Natural killer cell (primary cell): ENCODE data around the gene UNK. TPM values are rescaled to one million over a fixed set of nuclear protein-coding genes. Genes with fewer than 3 reads are reported as not detected.

Experiments used
- ATAC-seq, 3 donors: fragments of 150-1000 bp in 2 of 3; fragments of 200-7000 bp in 1 of 3; cut with Tn5 transposase; 1 replicate in 1 of 3; 2 replicates in 2 of 3; pipeline ENCODE4 v1.10.0; 2021; ENCODE audit warnings: mild to moderate bottlenecking in 2 of 3, moderate library complexity in 2 of 3
- DNase-seq, 2 donors: peaks; one replicate each; pipeline versions ENCODE4 v3.0.0 to v3.0.0-alpha.2; 2013 to 2021; ENCODE audit warnings: mixed read lengths in 1 of 2
- H3K27ac ChIP-seq: one replicate; pipeline ENCODE4 v1.5.1; 2013; ENCODE audit warnings: mild to moderate bottlenecking, low read length
- H3K27me3 ChIP-seq: one replicate; pipeline ENCODE4 v1.6.1; 2013; ENCODE audit warnings: low read length; ENCODE audit not compliant: control insufficient read depth, insufficient read depth
- H3K36me3 ChIP-seq: one replicate; pipeline ENCODE4 v1.6.1; 2013; ENCODE audit warnings: low read length; ENCODE audit not compliant: control insufficient read depth, insufficient read depth
- H3K4me1 ChIP-seq: one replicate; pipeline ENCODE4 v1.6.1; 2013; ENCODE audit warnings: low read length; ENCODE audit not compliant: control insufficient read depth, insufficient read depth
- H3K4me3 ChIP-seq: one replicate; pipeline ENCODE4 v1.5.1; 2013; ENCODE audit warnings: low read length
- H3K9me3 ChIP-seq: one replicate; pipeline ENCODE4 v1.6.1; 2013; ENCODE audit warnings: low read length; ENCODE audit not compliant: control insufficient read depth, insufficient read depth
- H3K27ac Mint-ChIP-seq, 2 donors: one replicate each; pipeline ENCODE4 v1.8.0; 2022; ENCODE audit warnings: mild to moderate bottlenecking in 2 of 2, mixed read lengths in 2 of 2, moderate library complexity in 1 of 2
- H3K27me3 Mint-ChIP-seq, 2 donors: one replicate each; pipeline ENCODE4 v1.8.0; 2022; ENCODE audit warnings: low read depth in 2 of 2, mixed read lengths in 2 of 2
- H3K36me3 Mint-ChIP-seq: one replicate; pipeline ENCODE4 v1.8.0; 2022; ENCODE audit warnings: mixed read lengths
- H3K4me1 Mint-ChIP-seq, 2 donors: one replicate each; pipeline ENCODE4 v1.8.0; 2022; ENCODE audit warnings: mixed read lengths in 2 of 2
- H3K4me3 Mint-ChIP-seq: one replicate; pipeline ENCODE4 v1.8.0; 2022; ENCODE audit warnings: mild to moderate bottlenecking, moderate library complexity, mixed read lengths
- H3K9me3 Mint-ChIP-seq, 2 donors: one replicate each; pipeline ENCODE4 v1.8.0; 2022; ENCODE audit warnings: mixed read lengths in 2 of 2
- CTCF ChIP-seq: fragments of 200-600 bp; IDR thresholded peaks from one replicate; pipeline ENCODE4 v1.8.0; 2022; ENCODE audit warnings: antibody characterized with exemption
- WGBS: methylation state at CpG from one replicate; pipeline ENCODE4 v1.1.7; 2013; ENCODE audit warnings: missing lambda C conversion rate; ENCODE audit not compliant: insufficient coverage; 5-methylcytosine and 5-hydroxymethylcytosine counted together
- intact Hi-C: fragments of 100-400 bp; cut with micrococcal nuclease; formaldehyde crosslinking; loops from one replicate; pipeline ENCODE4 v1.14.2; 2022
- total RNA-seq, 4 donors: library from RNA; stranded (reverse); fragments of 120-200 nt in 1 of 4; gene quantifications; one replicate each; pipeline versions ENCODE4 v1.2.3 to v1.2.4, GENCODE V29; 2013 to 2022

The UNK gene
- total RNA-seq, 3 donors from 2014 or later (not counting 1 experiment from before 2014, with no cell fraction given): 44.2 to 51.3 (median 44.5) TPM

- no peaks in the 10 kb centered on the region for H3K9me3 Mint-ChIP-seq
- intact Hi-C loops: no loop called here
- H3K36me3 ChIP-seq: peaks cover 76% of the 10 kb centered on the region
- no peaks in the 10 kb centered on the region for H3K9me3 ChIP-seq
- peaks cover 43% of the 10 kb centered on the region for H3K4me1 ChIP-seq
- H3K27ac ChIP-seq: peak overlapping the region; percentile 94
- no peaks in the 10 kb centered on the region for H3K27me3 Mint-ChIP-seq
- no peak for ATAC-seq
- no peaks in the 10 kb centered on the region for H3K36me3 Mint-ChIP-seq
- peaks cover 23 to 42% of the 10 kb centered on the region in 2 donors for H3K4me1 Mint-ChIP-seq
- no peak overlapping the region for H3K4me3 ChIP-seq
- WGBS: 94% methylated on average over 25 of the region's 25 CpGs
- DNase-seq: no peak
- no peak for TF ChIP-seq CTCF
- H3K27ac Mint-ChIP-seq: peak overlapping the region; percentile 97 to 99
- H3K27me3 ChIP-seq: no peaks in the 10 kb centered on the region
- H3K4me3 Mint-ChIP-seq: no peak overlapping the region
Observed at GRCh38 chr17:75834279-75834920, 49.8 kb downstream of the UNK start.

- peaks cover 43% of the 10 kb centered on the region for H3K4me1 ChIP-seq
Observed at GRCh38 chr17:75834928-75835653, 50.5 kb downstream of the UNK start.

GRCh38 chr17:75835654-75835987, 51.0 kb downstream of the UNK start:
- 92% methylated on average over 9 of the region's 9 CpGs for WGBS

More at GRCh38 chr17:75834928-75835653, 50.5 kb downstream of the UNK start:
- ATAC-seq: no peak
- Mint-ChIP-seq H3K9me3 (no peaks in the 10 kb centered on the region), H3K36me3 (no peaks in the 10 kb centered on the region), H3K4me3 (no peak overlapping the region), H3K27me3 (no peaks in the 10 kb centered on the region), H3K27ac (peak overlapping the region; percentile 97 to 99), H3K4me1 (peaks cover 23 to 38% of the 10 kb centered on the region in 2 donors)
- H3K4me3 ChIP-seq: no peak overlapping the region
- 94% methylated on average over 24 of the region's 24 CpGs for WGBS
- H3K27ac ChIP-seq: peak overlapping the region; percentile 94
- intact Hi-C loops: no loop called here
- no peaks in the 10 kb centered on the region for H3K9me3 ChIP-seq
- H3K36me3 ChIP-seq: peaks cover 75% of the 10 kb centered on the region
- TF ChIP-seq CTCF: no peak
- DNase-seq: no peak
- H3K27me3 ChIP-seq: no peaks in the 10 kb centered on the region

More at GRCh38 chr17:75835654-75835987, 51.0 kb downstream of the UNK start:
- Mint-ChIP-seq H3K9me3 (no peaks in the 10 kb centered on the region), H3K27ac (peak overlapping the region in 1 of 2 donors; percentile 99), H3K4me3 (no peak overlapping the region), H3K36me3 (no peaks in the 10 kb centered on the region), H3K27me3 (no peaks in the 10 kb centered on the region), H3K4me1 (peaks cover 23 to 34% of the 10 kb centered on the region in 2 donors)
- H3K9me3 ChIP-seq: no peaks in the 10 kb centered on the region
- intact Hi-C loops: no loop called here
- no peak for TF ChIP-seq CTCF
- no peaks in the 10 kb centered on the region for H3K27me3 ChIP-seq
- no peak for ATAC-seq
- no peak overlapping the region for H3K27ac ChIP-seq
- peaks cover 75% of the 10 kb centered on the region for H3K36me3 ChIP-seq
- DNase-seq: no peak
- H3K4me3 ChIP-seq: no peak overlapping the region
- peaks cover 41% of the 10 kb centered on the region for H3K4me1 ChIP-seq
